Ovary (tissue), 3 donors: ENCODE data around the gene WRNIP1.

ENCODE experiments used
- CTCF ChIP-seq, 3 donors: fragments of 450-650 bp in 2 of 3; fragments of 200-600 bp in 1 of 3; IDR thresholded peaks; one replicate each; pipeline versions ENCODE4 v1.5.1 to v1.8.0; 2016 to 2022; ENCODE audit warnings: antibody characterized with exemption in 3 of 3, mild to moderate bottlenecking in 1 of 3
- POLR2A ChIP-seq: fragments of 450-650 bp; IDR thresholded peaks from one replicate; pipeline ENCODE4 v1.6.1; 2017; ENCODE audit warnings: antibody characterized with exemption, mild to moderate bottlenecking, moderate library complexity
- donor health status: DM: no; HTN: no; CAD: no.

GRCh38 chr6:2744778-2745177 lies 20.4 kb upstream of the WRNIP1 start:
- TF ChIP-seq CTCF (IDR thresholded peaks at IDR 0.05): no peak
- TF ChIP-seq POLR2A: no peak
